Large intestine (tissue), 3 donors: Measurements from ENCODE around the gene CAV3. TPM values are rescaled to one million over a fixed set of nuclear protein-coding genes. Genes with fewer than 3 reads are reported as not detected.

Experiments used
- DNase-seq, 2 donors: peaks; one replicate each; pipeline versions ENCODE4 v3.0.0 to v3.0.0-alpha.2; 2013
- H3K27ac ChIP-seq: one replicate; pipeline ENCODE4 v1.5.1; 2013; ENCODE audit warnings: low read length
- H3K27me3 ChIP-seq: 2 replicates; pipeline ENCODE4 v1.6.1; 2013; ENCODE audit warnings: low read length; ENCODE audit not compliant: control insufficient read depth, insufficient read depth
- H3K36me3 ChIP-seq: 2 replicates; pipeline ENCODE4 v1.6.1; 2013; ENCODE audit warnings: low read length; ENCODE audit not compliant: control insufficient read depth, insufficient read depth
- H3K4me1 ChIP-seq: one replicate; pipeline ENCODE4 v1.6.1; 2013; ENCODE audit warnings: low read length; ENCODE audit not compliant: control insufficient read depth, insufficient read depth
- H3K4me3 ChIP-seq: one replicate; pipeline ENCODE4 v1.5.1; 2013; ENCODE audit warnings: low read length
- H3K9me3 ChIP-seq: one replicate; pipeline ENCODE4 v1.6.1; 2013; ENCODE audit warnings: mild to moderate bottlenecking, low read depth, low read length, moderate library complexity; ENCODE audit not compliant: control insufficient read depth
- WGBS: methylation state at CpG from one replicate; pipeline ENCODE4 v1.1.5; 2013; ENCODE audit warnings: low lambda C conversion rate; ENCODE audit not compliant: insufficient coverage; 5-methylcytosine and 5-hydroxymethylcytosine counted together
- polyA plus RNA-seq: library from polyadenylated mRNA; unstranded; fragments of 120-200 nt; gene quantifications from one replicate; pipeline ENCODE4 v1.2.1, GENCODE V29; 2013

Gene CAV3
- polyA plus RNA-seq, 1 donor, result 0.61 TPM

DNA sequence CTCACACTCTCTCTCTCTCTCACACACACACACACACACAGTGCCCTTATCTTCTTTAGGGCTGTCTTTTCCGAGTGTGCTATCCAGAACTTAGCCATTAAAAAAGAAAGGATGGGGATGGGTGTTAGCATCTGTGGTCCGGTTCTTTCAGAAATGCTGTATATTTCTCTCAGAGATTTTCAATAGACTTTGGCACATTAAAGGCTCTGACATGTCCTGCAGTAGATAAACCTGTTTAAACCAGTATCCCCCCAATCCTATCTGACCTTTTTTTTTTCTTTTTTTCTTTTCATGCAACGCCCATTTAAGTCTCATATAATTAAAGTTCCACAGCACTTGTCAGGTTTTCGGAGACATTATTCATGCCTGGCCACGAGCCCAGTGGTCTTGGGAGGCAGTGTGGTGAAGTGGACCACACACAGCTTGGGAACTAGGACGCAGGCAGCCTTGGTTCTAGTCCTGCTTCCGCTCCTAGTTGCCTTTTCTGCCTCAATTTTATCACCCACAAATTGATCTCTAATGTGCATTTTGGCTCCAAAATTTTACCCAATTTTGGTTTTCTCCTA lies 13.3 kb downstream of the CAV3 start:
- 80% methylated on average over 1 of the region's 7 CpGs for WGBS
- Histone ChIP-seq H3K9me3 (no peaks in the 10 kb centered on the region), H3K27me3 (no peaks in the 10 kb centered on the region), H3K36me3 (no peaks in the 10 kb centered on the region), H3K4me3 (no peak overlapping the region), H3K4me1 (peaks cover under 1% of the 10 kb centered on the region), H3K27ac (no peak overlapping the region)
- DNase-seq, result no peak

DNA sequence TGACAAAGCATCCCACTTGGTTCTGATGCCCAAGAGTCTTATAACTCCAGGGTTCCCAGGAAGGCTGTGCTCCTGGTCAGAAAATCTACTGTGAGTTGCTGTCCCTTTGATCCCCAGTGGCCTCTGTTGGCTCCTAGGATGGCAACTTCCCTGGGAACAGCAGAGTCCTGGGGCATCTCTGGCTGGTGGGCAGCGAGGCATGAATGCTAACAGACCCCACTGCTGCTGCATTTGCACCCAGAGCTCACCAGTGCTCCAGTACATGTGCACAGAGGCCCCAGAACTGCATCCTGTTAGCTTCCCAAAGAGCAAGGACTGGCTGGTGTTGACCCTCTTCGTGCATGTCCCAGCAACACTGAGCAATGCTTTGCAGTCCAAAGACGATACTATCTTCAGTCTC lies 15.7 kb downstream of the CAV3 start:
- WGBS, result no CpG with 5 or more reads among the region's 3 CpGs
- DNase-seq, result no peak
- no peaks in the 10 kb centered on the region for H3K27me3 ChIP-seq
- H3K27ac ChIP-seq, result no peak overlapping the region
- H3K9me3 ChIP-seq, result no peaks in the 10 kb centered on the region
- no peaks in the 10 kb centered on the region for H3K36me3 ChIP-seq
- H3K4me3 ChIP-seq, result no peak overlapping the region
- H3K4me1 ChIP-seq, result no peaks in the 10 kb centered on the region

DNA sequence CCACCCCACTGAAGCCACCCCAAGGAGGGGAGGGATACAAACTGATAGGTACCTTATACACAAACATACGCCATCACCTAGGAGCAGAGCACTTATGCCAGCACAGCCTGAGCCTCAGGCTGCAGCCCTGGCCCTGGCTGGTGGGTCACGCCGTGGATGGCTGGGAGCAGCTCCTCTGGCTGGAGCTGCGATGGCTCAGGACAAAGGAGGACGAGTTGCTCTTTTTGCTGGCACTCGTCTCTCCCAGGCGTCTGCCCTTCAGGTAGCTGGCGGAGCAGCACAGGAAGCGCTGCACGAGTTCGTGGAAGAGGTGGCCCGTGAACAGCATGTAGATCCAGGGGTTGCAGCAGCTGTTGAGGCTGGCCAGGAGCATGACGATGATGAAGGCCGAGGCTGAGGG lies 19.2 kb downstream of the CAV3 start:
- Histone ChIP-seq H3K27ac (no peak overlapping the region), H3K4me3 (no peak overlapping the region), H3K4me1 (no peaks in the 10 kb centered on the region), H3K9me3 (no peaks in the 10 kb centered on the region), H3K27me3 (no peaks in the 10 kb centered on the region), H3K36me3 (no peaks in the 10 kb centered on the region)
- DNase-seq, result no peak
- WGBS, result no CpG with 5 or more reads among the region's 14 CpGs

DNA sequence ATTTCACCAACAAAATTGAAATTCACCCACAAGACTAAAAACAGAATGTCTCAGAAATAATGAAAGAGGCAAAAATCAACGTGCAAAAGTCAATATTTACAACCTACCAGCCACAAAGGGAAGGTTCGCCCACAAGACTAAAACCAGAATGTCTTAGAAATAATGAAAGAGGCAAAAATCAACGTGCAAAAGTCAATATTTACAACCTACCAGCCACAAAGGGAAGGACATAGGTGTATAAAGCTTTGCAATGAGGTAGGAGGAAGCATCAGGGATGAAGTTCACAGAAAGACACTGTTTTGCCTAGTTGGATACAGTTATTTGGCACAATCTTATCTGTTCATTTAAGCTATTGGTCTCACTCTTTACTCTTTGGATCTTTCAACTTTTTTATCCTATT lies 21.5 kb downstream of the CAV3 start:
- H3K27ac ChIP-seq, result no peak overlapping the region
- no peaks in the 10 kb centered on the region for H3K36me3 ChIP-seq
- 55% methylated on average over 3 of the region's 3 CpGs for WGBS
- no peak for DNase-seq
- no peaks in the 10 kb centered on the region for H3K27me3 ChIP-seq
- no peak overlapping the region for H3K4me3 ChIP-seq
- H3K4me1 ChIP-seq, result no peaks in the 10 kb centered on the region
- no peaks in the 10 kb centered on the region for H3K9me3 ChIP-seq

DNA sequence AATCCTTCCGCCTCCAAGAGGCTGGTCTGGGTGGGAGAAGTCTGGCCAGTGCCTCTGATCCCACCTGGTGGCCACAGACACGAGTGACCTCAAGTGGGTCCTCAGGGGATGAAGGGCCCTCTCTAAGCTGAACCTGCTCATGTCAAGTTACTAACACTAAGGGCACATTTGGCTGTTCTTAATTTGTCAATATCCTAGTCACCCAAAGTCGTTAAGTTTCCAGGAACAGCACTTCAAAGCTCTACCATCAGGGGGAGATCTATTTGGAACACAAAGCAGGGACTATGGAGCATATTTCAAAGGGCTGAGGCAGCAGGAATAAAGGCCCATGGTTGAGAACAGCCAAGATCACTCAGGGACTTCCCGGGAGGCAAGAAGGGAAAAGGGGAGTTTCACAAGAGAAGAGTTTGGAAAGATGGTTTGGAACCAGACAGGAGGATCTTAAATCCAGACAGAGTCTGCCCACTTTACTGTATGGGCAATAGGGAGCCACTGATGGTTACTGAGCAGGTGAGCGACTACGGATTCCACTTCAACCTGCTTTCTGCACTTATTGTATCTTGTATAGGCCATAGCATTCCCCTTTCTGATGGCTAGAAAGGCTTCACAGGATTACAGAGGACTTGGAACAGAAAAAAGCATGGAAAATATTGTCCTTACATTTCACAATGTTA lies 22.1 kb downstream of the CAV3 start:
- WGBS, result no CpG with 5 or more reads among the region's 6 CpGs
- H3K4me1 ChIP-seq, result no peaks in the 10 kb centered on the region
- no peaks in the 10 kb centered on the region for H3K36me3 ChIP-seq
- H3K9me3 ChIP-seq, result no peaks in the 10 kb centered on the region
- H3K4me3 ChIP-seq, result no peak overlapping the region
- DNase-seq, result no peak
- H3K27me3 ChIP-seq, result no peaks in the 10 kb centered on the region
- H3K27ac ChIP-seq, result no peak overlapping the region

- 100% methylated on average over 2 of the region's 7 CpGs for WGBS
- no peak overlapping the region for H3K27ac ChIP-seq
- no peaks in the 10 kb centered on the region for H3K27me3 ChIP-seq
- DNase-seq, result no peak
- no peaks in the 10 kb centered on the region for H3K9me3 ChIP-seq
- H3K4me1 ChIP-seq, result no peaks in the 10 kb centered on the region
- no peaks in the 10 kb centered on the region for H3K36me3 ChIP-seq
- H3K4me3 ChIP-seq, result no peak overlapping the region
These were observed 23.1 kb downstream of the CAV3 start for GRCh38 chr3:8756671-8757070.

- Histone ChIP-seq H3K4me1 (no peaks in the 10 kb centered on the region), H3K4me3 (no peak overlapping the region), H3K9me3 (no peaks in the 10 kb centered on the region), H3K36me3 (no peaks in the 10 kb centered on the region), H3K27me3 (no peaks in the 10 kb centered on the region), H3K27ac (no peak overlapping the region)
- WGBS, result no CpG with 5 or more reads among the region's 24 CpGs
- DNase-seq, result no peak
These were observed 24.2 kb downstream of the CAV3 start for GRCh38 chr3:8757551-8758518.

GRCh38 chr3:8759038-8759707 lies 25.6 kb downstream of the CAV3 start:
- Histone ChIP-seq H3K4me1 (no peaks in the 10 kb centered on the region), H3K36me3 (no peaks in the 10 kb centered on the region), H3K27ac (no peak overlapping the region), H3K27me3 (no peaks in the 10 kb centered on the region), H3K9me3 (no peaks in the 10 kb centered on the region), H3K4me3 (no peak overlapping the region)
- 96% methylated on average over 3 of the region's 7 CpGs for WGBS
- no peak for DNase-seq

- no peaks in the 10 kb centered on the region for H3K9me3 ChIP-seq
- H3K36me3 ChIP-seq, result no peaks in the 10 kb centered on the region
- no peak overlapping the region for H3K4me3 ChIP-seq
- H3K27me3 ChIP-seq, result no peaks in the 10 kb centered on the region
- WGBS, result no CpG with 5 or more reads among the region's 5 CpGs
- H3K4me1 ChIP-seq, result no peaks in the 10 kb centered on the region
- no peak overlapping the region for H3K27ac ChIP-seq
- no peak for DNase-seq
These were observed 26.5 kb downstream of the CAV3 start for GRCh38 chr3:8760091-8760490.

GRCh38 chr3:8760506-8760905 lies 26.9 kb downstream of the CAV3 start:
- no peaks in the 10 kb centered on the region for H3K9me3 ChIP-seq
- H3K4me3 ChIP-seq, result no peak overlapping the region
- DNase-seq, result no peak
- no peaks in the 10 kb centered on the region for H3K4me1 ChIP-seq
- no peak overlapping the region for H3K27ac ChIP-seq
- no CpG with 5 or more reads among the region's 5 CpGs for WGBS
- H3K27me3 ChIP-seq, result no peaks in the 10 kb centered on the region
- no peaks in the 10 kb centered on the region for H3K36me3 ChIP-seq
